GM18873 (cell line): ENCODE measurements around the gene PRR13.
"Not testable (repeated sequence)": the region's sequence is repeated elsewhere in the genome, so short reads cannot be mapped to it uniquely, and the experiment has no call there.

Experiments used
- ATAC-seq: cut with Tn5 transposase; IDR thresholded peaks from one replicate; pipeline ENCODE4 v1.9.1; 2021; ENCODE audit warnings: mild to moderate bottlenecking, moderate library complexity, moderate number of reproducible peaks; ENCODE audit not compliant: unreplicated experiment, low FRiP score

PRR13 gene

GRCh38 chr12:53441040-53441833 lies at the start of gene PRR13:
Gene PRR13 (plus strand): TSS chr12:53441734. CDS start chr12:53442715, 981 bp downstream.
- ATAC-seq = peak; percentile 97

DNA sequence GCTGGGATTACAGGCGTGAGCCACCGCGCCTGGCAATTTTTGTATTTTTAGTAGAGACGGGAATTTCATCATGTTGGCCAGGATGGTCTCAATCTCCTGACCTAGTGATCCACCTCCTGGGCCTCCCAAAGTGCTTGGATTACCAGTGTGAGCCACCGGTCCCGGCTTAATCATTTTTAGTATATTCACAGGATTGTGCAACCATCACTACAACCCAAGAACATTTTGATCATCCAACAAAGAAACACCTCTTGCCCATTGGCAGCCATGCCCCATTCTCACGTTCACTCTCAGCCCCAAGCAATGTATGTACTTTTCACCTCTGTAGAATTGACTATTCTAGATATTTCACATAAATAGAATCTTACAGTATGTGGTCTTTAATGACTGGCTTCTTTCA lies 41.6 kb upstream of the PRR13 start:
- ATAC-seq = no peak

GRCh38 chr12:53402351-53402750 lies 39.2 kb upstream of the PRR13 start:
- not testable (repeated sequence) for ATAC-seq

- no peak for ATAC-seq
Measured at GRCh38 chr12:53402871-53403270, 38.7 kb upstream of the PRR13 start.

DNA sequence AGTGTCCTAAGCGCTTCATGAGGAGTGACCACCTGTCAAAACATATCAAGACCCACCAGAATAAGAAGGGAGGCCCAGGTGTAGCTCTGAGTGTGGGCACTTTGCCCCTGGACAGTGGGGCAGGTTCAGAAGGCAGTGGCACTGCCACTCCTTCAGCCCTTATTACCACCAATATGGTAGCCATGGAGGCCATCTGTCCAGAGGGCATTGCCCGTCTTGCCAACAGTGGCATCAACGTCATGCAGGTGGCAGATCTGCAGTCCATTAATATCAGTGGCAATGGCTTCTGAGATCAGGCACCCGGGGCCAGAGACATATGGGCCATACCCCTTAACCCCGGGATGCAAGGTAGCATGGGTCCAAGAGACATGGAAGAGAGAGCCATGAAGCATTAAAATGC lies 30.6 kb upstream of the PRR13 start:
- no peak for ATAC-seq

DNA sequence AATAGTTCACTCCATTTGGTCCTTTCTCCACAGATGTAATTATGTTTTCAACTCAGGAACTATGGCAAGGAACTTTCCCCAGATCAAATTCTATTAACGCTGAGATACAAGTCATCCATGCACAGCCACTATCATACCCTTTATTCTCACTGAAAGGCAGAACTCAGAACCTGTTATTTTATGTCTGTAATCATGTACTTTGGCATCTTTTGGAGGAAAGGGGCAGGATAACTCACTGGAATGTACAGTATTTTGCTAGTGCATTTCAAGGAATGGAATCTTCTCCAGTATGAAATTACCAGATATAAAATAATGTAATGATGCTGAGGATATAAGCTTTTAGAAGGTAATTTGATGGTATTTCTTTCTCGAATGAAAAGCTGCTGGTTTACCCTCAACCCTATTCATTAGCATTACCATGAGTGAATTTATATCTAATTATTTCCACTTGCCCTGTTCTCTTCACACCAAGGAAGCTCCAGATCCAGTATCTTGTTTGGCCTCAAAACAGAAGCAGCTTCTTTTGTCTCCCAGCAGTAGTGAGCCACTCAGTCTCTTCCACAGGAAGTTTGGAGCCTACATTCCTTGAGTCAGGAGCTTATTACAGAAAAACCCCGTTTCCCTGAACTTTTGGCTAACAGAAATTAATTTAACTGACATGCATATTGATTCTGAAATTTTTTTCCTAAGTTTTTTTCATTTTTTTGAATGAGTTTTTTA lies 27.9 kb upstream of the PRR13 start:
- ATAC-seq = no peak

GRCh38 chr12:53414756-53415417 lies 26.6 kb upstream of the PRR13 start:
- no peak for ATAC-seq

DNA sequence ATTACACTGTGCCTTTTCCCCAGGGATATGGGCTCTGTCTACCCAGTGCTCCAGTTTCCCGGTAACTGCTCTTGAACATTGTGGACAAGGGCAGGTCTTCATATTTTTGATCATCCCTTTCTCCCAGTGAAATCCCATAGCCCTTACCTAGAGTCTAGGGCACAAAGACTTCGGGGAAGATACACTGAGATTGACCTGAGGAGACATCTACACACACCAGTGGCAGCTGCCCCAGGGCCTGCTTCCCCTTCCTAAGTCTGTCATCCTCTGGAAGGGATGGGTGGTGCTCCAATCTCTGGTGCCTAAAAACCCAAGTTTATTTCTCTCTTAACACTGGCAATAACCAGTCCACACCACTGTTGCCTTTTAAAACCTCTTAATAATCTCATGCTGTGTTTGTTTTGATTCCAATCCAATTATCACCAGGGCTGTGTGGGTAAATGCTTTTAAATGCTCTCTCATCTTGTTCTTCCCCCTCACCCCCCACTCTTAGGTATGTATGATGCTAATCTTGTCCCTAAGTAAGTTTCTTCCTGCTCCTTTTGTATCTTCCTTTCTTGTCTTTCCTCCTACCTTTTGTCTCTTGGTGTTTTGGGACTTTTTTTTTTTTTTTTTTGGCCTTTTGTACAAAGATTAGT lies 25.7 kb upstream of the PRR13 start:
- ATAC-seq = not testable (repeated sequence)

- ATAC-seq = not testable (repeated sequence)
Measured at GRCh38 chr12:53417291-53417816, 24.2 kb upstream of the PRR13 start.

DNA sequence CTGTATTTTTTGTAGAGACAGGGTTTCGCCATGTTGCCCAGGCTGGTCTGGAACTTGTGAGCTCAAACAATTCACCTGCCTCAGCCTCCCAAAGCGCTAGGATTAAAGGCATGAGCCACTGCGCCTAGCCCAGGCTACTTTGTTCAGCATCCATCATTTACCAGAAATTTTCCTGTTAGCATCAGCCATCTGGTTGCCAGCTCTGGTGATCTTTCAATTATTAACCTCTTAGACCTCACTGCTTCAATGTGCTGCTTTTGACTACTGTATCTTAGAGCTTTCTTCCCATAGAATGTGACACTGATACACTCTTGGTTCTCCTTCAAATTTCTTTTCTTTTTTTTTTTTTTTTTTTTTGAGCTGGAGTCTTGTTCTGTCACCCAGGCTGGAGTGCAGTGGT lies 23.3 kb upstream of the PRR13 start:
- ATAC-seq = no peak

GRCh38 chr12:53419756-53420155 lies 21.8 kb upstream of the PRR13 start:
- no peak for ATAC-seq

DNA sequence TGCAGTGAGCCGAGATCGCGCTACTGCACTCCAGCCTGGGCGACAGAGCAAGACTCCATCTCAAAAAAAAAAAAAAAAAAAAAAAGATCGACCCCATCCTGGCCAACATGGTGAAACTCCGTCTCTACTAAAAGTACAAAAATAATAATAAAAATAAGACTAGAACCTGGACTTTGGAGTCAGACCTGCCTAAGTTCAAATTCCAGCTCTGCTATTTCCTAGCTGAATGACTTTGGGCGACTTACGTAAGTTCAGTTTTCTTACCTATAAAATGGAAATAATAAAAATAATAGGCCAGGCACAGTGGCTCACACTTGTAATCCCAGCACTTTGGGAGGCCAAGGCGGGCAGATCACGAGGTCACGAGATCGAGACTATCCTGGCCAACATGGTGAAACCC lies 19.3 kb upstream of the PRR13 start:
- not testable (repeated sequence) for ATAC-seq

DNA sequence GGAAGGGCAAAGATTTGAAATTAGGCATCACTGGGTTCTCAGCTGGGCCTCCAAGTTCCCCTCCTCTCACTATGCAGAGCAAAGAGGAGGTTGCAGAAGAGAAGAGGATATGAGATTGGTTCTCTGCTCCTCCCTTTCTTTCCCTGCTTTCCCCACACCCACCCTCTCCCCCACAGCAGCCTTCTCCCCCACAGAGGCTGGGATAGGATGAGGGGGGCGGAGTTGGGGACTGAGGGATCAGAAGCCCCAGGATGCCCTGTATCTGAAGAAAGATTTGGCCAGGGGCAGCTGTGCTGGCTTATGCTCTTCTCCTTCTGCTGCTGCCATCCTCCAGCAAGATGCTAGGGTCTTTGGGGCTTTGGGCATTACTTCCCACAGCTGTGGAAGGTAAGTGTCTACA lies 17.9 kb upstream of the PRR13 start, which contains the start of gene AMHR2:
TSS of gene AMHR2 (plus strand) at position 259 of the 400 bp plus-strand sequence. CDS start at position 339, 80 bp downstream.
- ATAC-seq = no peak

DNA sequence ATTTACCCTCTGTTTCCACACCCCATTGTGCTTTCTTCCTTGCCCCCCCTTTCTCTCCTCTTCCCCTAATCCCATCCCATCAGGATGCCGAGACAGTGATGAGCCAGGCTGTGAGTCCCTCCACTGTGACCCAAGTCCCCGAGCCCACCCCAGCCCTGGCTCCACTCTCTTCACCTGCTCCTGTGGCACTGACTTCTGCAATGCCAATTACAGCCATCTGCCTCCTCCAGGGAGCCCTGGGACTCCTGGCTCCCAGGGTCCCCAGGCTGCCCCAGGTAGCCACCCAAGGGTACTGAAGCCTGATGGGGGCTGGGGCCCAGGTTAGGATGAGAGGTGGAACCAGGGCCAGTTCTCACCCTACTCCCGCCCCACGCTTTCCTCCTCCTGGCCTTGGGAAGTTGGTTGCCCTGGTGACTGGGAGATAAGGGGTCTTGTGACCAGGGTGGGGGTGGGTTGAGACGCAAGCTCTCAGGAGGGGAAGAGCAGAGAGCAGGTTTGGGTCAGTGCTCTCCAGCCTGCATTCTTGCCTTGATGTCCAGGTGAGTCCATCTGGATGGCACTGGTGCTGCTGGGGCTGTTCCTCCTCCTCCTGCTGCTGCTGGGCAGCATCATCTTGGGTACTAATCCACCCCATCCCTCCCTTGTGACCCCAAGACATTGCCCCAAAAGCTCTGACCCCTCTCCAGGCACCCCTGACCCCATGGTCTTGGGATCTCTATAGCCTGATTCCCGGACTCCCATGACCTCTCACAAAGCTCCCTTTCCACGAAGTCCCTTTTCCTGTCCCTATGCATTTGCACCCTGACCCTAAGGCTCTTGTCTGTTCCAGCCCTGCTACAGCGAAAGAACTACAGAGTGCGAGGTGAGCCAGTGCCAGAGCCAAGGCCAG lies 16.7 kb upstream of the PRR13 start:
- no peak for ATAC-seq

DNA sequence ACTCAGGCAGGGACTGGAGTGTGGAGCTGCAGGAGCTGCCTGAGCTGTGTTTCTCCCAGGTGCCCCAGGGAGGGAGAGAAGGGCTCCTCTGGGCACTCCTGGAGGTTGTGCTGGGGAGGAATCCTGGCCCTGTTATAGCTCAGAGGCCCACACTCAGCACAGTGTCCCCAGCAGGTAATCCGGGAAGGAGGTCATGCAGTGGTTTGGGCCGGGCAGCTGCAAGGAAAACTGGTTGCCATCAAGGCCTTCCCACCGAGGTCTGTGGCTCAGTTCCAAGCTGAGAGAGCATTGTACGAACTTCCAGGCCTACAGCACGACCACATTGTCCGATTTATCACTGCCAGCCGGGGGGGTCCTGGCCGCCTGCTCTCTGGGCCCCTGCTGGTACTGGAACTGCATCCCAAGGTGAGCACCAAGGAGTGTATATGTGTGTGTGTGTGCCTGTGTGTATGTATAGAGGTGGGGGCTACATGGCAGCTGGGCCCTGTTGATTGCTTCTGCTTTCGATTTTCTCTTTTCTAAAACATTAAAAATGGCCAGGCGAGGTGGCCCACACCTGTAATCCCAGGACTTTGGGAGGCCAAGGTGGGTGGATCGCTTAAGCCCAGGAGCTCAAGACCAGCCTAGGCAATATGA lies 15.9 kb upstream of the PRR13 start:
- no peak for ATAC-seq

DNA sequence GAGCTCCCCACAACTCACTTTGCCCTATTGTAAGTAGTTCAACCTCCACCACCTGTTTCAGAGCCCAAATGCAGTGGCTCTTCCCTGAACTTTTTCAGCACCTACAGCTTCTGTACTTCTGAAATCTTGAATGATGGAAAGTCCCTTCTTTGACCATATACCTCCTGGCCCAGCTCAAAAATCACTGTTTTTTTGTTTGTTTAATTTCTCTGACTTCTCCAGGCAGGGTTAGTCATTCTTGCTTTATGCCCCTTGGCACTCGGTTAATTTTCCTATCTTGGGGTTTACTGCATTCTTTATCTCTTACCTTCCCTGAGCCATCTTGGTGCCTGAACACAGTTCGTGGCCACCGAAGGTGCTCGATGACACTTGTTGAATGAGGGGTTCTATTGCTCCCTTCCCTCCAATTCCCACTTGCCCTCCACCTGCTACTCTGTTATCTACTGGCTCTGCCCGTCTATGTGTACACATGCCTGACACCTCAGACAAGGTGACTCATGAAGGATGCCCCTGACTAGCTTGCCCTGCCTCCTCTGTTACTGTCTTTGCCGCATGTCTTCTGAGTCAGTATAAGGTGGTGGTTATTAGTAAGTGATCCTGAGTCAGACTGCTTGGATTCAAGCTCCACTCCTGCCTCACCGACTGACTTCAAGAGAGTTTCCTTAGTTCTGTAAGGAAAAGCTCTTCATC lies 13.5 kb upstream of the PRR13 start:
- no peak for ATAC-seq

DNA sequence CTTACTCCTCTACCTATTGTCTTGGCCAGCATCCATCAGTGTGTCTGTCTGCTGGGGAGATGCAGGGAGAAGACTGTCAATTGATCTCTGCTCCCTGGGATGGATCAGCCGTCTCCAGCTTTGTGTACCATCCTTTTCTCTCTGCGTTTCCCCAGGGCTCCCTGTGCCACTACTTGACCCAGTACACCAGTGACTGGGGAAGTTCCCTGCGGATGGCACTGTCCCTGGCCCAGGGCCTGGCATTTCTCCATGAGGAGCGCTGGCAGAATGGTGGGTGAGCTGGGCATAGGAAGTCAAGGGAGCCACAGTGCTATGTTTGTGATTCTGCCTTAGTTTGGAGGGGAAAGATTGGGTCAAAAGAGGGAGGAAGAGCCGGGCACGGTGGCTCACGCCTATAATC lies 12.8 kb upstream of the PRR13 start:
- ATAC-seq = no peak

- no peak for ATAC-seq
Measured at GRCh38 chr12:53430116-53430515, 11.4 kb upstream of the PRR13 start.
